ENCODE results near the gene RBP5. TPM values are rescaled to one million over a fixed set of nuclear protein-coding genes. Genes with fewer than 3 reads are reported as not detected.
A peak's percentile ranks its signal among the peaks of the same experiment; 100 is the strongest.

Gene RBP5
- total RNA-seq, 1 donor from 2014 or later: 0.62 TPM

GRCh38 chr12:7127916-7128626 is 618 bp downstream of the RBP5 start:
- intact Hi-C loops (cut with DNase I): no loop called here
- no peak for DNase-seq (ENCODE audit: low spot score)

DNA sequence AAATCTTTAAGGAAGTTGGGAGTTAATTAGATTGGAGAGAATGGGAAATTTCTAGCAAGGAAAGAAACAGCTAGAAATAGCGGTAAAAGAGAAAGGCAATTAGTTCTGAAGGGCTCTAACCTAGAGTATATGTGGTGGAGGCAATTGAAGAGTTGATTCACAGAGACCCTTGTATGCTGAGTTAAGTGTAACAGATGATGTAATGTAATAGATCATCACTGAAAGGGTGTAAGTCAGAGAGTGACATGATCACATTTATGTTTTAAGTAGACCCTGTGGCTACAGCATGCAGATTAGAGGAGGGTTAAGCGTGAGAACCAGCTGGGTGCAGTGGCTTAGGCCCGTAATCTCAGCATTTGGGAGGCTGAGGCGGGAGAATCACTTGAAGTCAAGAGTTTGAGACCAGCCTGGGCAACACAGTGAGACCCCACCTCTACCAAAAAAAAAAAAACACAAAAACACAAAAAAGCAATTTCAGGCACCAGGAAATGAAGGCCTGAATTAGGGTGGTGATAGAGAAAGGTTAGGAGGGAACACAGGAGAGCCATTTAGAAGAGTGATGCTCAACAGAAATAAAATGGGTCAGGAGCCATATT is 3.0 kb downstream of the RBP5 start:
- intact Hi-C loops (cut with DNase I): no loop called here
- no peak for DNase-seq (ENCODE audit: low spot score)

DNA sequence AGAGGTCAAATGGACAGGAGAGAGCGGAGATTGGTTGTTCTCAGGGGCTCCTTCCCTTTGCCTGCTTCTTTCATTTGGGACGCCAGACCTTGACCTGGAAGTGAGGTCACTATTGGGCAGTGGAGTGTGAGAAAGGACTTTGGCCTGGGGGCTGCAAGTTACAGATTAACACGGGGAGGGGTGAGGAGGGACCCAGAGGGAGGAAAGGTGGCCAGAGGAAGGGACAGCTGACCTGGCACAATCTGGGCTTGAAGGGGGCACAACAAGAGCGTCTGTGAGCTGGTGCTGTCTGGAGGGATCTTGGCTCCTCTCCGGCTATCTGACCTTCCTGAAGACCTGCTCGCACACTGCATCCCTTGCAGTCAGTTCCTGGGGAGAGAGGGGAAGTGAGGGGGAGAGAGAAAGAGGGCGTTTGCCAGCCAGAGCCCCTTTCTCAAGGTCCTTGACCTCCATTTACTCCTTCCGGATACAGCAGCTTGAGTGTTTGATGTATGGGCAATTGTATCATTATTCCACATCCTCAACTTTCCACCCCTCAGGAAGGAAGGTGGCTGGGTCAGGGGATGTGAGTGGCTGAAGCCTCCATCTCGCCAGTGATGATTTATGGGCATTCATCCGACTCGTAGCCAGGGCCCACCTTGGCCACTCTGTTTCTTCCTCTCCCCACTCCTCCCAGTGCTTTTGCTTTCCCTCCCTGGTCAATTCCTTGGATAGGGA is 4.7 kb downstream of the RBP5 start:
- intact Hi-C loops (cut with DNase I): no loop called here

GRCh38 chr12:7122811-7123769 is 5.6 kb downstream of the RBP5 start:
- intact Hi-C loops (cut with DNase I): no loop called here
- no peak for DNase-seq (ENCODE audit: low spot score)

More for the DNA sequence above, 4.7 kb downstream of the RBP5 start:
- DNase-seq (ENCODE audit: low spot score): no peak

DNA sequence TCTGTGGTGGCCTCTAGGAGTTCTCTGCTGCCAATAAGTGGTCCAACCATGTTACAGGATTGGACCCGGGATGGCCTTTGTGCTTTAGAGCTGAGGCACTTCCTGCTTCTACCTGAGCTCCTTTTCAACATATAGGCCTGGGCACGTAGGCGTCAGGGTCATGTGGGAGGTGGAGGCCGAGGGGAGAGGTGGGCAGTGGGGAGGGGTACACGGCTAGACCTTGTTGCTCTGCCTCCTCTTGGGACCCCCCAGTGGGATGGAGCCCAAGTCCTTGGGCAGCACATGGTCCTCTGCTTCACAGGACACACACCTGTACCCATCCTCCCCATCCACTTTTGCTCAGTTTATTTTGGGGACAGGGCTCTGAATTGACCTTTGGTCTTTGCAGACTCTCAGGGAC is 7.4 kb downstream of the RBP5 start:
- intact Hi-C loops (cut with DNase I): no loop called here
- no peak for DNase-seq (ENCODE audit: low spot score)

- no peak for DNase-seq (ENCODE audit: low spot score)
- intact Hi-C loops (cut with DNase I): no loop called here
Observed at GRCh38 chr12:7120166-7120565, 8.5 kb downstream of the RBP5 start.

- DNase-seq (ENCODE audit: low spot score): no peak
- intact Hi-C loops (cut with DNase I): no loop called here
Observed at GRCh38 chr12:7118881-7119280, 9.8 kb downstream of the RBP5 start.

DNA sequence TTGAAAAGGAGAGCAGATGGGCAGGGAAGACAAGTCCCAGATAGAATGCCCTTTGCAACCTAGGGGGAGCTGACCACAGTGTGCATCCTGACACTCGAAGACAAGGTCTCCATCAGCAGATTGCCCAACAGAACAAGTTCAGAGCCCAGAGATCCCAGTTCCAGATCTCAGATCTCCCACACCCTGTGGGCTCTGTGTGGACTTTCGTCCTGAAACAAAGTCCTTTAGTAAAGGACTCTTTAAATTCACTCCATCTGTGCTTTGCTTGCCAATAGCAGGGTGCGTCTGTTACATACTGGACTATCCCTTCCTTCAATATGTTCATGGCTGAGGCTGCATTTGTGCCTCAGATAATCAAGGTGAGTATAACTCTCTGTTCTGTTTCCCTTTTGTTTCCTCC is 11.0 kb downstream of the RBP5 start:
- intact Hi-C loops (cut with DNase I): no loop called here

GRCh38 chr12:7116916-7117315 is 11.8 kb downstream of the RBP5 start:
- intact Hi-C loops (cut with DNase I): no loop called here
- DNase-seq (ENCODE audit: low spot score): no peak

More for the DNA sequence above, 11.0 kb downstream of the RBP5 start:
- DNase-seq (ENCODE audit: low spot score): no peak

- no peak for DNase-seq (ENCODE audit: low spot score)
- intact Hi-C loops (cut with DNase I): no loop called here
Observed at GRCh38 chr12:7116196-7116595, 12.5 kb downstream of the RBP5 start.

DNA sequence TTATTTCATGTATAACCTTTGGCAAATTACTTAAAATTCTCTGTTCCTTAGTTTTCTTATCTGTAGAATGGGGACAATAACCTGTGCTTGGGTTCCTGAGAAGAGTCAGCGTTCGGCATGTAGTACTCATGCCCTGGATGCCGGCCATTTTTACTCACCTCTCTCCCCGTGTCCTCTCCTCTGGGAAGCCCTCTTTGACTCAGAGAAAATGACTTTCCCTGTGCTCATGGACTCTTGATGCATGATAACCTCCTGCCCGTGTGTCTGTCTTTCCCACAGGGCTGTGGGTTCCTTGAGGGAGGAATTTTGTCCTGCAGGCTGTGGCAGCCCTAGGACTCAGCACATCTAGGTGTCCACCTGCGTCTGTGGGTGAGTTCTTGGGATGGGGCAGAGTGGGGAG is 13.8 kb downstream of the RBP5 start:
- DNase-seq (ENCODE audit: low spot score): no peak
- intact Hi-C loops (cut with DNase I): loop anchor here (5.0 kb wide), 1 partner anchor 98 kb away; the partner anchor contains the start of gene LPCAT3

GRCh38 chr12:7114008-7114407 is 14.7 kb downstream of the RBP5 start:
- DNase-seq (ENCODE audit: low spot score): no peak
- intact Hi-C loops (cut with DNase I): loop anchor here (5.0 kb wide), 1 partner anchor 97 kb away; the partner anchor contains the start of gene LPCAT3

DNA sequence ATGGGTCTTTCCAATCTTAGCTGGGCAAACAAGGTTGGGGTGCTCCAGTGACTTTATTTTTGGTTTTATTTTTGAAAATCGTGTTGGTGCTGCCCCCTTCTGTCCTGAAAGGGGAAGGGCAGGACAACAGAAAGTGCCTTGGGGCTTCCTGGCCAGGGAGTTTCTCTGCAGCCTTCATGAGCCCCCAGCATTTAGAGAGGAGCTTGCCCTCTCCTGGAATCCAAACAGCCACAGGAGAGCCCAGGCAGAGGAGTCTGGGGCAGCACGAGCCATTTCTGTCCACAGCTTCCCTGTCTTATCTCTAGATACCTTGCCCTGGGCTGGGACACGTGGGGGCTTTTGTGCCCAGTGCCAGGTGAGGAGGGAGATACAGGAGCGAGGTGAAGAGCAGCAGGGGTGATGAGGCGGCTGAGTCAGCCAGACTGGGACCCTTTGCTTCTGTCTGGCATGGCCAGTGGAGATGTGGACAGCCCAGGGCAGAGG is 15.3 kb downstream of the RBP5 start:
- intact Hi-C loops (cut with DNase I): loop anchor here (5.0 kb wide), 1 partner anchor 96 kb away; the partner anchor contains the start of gene LPCAT3
- no peak for DNase-seq (ENCODE audit: low spot score)

GRCh38 chr12:7112041-7112440 is 16.6 kb downstream of the RBP5 start:
- no peak for DNase-seq (ENCODE audit: low spot score)
- intact Hi-C loops (cut with DNase I): loop anchor here (5.0 kb wide), 1 partner anchor 95 kb away; the partner anchor contains the start of gene LPCAT3

DNA sequence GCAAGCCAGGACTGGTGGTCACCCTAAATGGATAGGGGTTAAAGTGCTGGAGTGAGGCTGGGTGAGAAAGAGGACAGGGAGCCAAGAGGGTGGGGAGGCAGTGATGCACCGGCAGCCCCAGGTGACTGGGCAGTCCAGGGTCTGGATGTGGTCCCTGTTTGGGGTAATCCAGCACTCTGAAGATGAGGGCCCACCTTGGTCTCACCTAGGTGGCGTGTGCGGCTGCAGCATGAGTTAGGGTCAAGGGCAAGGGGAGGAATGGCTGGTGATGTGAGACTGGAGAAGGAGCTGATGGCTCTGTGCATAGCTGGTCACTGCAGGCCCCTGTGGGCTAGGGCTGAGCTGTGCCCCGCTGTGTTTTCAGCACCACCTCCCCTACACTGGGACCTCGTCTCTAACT is 18.0 kb downstream of the RBP5 start:
- no peak for DNase-seq (ENCODE audit: low spot score)
- intact Hi-C loops (cut with DNase I): loop anchor here (5.0 kb wide), 1 partner anchor 93 kb away; the partner anchor contains the start of gene LPCAT3

- no peak for DNase-seq (ENCODE audit: low spot score)
- intact Hi-C loops (cut with DNase I): loop anchor here (1.0 to 2.0 kb wide), 2 partner anchors 49 to 165 kb away; partner anchors contain the start of genes C12orf57 and C1S
Observed at GRCh38 chr12:7109572-7109920, 19.1 kb downstream of the RBP5 start.

DNA sequence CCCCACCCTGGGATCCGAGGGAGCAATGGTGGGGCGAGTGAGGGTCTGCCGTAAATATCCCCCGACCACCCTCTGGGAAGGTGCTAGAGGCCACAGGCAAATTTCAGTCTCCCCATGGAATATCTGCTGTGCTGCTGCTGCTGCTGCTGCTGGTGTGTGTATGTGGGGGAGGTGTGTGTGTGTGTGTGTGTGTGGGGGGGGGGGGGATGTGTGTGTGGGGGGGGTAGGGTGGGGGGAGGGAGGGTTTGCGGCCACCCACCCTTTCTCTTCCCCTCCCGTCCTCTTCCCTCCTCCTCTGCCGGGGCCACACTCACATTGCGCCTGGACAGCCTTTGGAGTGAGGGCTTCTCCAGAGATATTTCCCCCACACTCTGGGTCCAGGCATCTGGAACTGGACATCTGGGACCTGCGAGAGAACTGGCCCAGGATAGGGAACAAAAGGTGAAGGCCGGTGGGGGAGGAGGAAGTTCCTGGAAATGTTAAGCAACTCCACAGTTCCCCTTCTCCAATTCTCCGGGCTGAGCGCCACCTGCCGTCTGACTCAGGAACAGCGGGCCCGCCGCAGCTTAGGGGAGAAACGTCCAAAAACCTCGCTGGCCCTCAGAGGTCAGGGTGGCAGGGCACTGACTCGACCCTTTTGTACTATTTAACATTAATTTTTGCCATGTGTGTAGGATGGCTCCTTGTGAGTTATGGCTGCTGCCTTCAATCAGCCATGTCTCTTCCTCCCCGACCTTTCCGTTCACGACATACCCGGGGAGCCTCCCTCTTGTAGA is 19.7 kb downstream of the RBP5 start, which contains the start of gene C1RL:
Gene C1RL (minus strand): TSS at position 419 of the 776 bp plus-strand sequence. CDS start 34 bp downstream, at position 385.
- peak; percentile 94 for DNase-seq (ENCODE audit: low spot score)
- intact Hi-C loops (cut with DNase I): loop anchor here (1.0 to 2.0 kb wide), 2 partner anchors 48 to 165 kb away; partner anchors contain the start of genes C12orf57 and C1S
